ENCODE data around the gene CR1L.
A peak's percentile ranks its signal among the peaks of the same experiment; 100 is the strongest.

DNA sequence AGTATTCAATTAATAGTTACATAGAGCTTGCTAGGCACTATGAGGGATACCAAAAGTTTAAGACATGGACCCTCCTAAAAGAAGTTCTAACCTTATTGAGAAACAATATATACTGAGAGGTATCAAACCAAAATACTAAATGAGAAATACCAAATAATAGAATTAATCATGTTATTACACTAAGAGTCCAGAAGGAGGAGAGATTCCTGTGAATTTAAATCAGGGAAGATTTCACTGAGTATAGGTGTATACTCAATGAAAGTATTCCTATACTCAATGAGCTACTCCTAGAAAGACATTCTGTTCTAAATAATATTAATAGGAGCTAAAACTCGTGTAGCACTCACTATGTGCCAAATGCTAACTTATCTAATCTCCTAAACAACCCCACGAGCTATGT, 9.4 kb downstream of the CR1L start:
- no peak for TF ChIP-seq EZH2 (IDR thresholded peaks at IDR 0.05; ENCODE audit: low read length, unreplicated experiment)
- TF ChIP-seq, protein P1, sequence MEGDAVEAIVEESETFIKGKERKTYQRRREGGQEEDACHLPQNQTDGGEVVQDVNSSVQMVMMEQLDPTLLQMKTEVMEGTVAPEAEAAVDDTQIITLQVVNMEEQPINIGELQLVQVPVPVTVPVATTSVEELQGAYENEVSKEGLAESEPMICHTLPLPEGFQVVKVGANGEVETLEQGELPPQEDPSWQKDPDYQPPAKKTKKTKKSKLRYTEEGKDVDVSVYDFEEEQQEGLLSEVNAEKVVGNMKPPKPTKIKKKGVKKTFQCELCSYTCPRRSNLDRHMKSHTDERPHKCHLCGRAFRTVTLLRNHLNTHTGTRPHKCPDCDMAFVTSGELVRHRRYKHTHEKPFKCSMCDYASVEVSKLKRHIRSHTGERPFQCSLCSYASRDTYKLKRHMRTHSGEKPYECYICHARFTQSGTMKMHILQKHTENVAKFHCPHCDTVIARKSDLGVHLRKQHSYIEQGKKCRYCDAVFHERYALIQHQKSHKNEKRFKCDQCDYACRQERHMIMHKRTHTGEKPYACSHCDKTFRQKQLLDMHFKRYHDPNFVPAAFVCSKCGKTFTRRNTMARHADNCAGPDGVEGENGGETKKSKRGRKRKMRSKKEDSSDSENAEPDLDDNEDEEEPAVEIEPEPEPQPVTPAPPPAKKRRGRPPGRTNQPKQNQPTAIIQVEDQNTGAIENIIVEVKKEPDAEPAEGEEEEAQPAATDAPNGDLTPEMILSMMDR (conservative IDR thresholded peaks at IDR 0.05; ENCODE audit: low read depth, low read length), result peak; percentile 65

All from PC-3 (cell line).